ENCODE data around the gene CRACR2B.

CRACR2B gene

DNA sequence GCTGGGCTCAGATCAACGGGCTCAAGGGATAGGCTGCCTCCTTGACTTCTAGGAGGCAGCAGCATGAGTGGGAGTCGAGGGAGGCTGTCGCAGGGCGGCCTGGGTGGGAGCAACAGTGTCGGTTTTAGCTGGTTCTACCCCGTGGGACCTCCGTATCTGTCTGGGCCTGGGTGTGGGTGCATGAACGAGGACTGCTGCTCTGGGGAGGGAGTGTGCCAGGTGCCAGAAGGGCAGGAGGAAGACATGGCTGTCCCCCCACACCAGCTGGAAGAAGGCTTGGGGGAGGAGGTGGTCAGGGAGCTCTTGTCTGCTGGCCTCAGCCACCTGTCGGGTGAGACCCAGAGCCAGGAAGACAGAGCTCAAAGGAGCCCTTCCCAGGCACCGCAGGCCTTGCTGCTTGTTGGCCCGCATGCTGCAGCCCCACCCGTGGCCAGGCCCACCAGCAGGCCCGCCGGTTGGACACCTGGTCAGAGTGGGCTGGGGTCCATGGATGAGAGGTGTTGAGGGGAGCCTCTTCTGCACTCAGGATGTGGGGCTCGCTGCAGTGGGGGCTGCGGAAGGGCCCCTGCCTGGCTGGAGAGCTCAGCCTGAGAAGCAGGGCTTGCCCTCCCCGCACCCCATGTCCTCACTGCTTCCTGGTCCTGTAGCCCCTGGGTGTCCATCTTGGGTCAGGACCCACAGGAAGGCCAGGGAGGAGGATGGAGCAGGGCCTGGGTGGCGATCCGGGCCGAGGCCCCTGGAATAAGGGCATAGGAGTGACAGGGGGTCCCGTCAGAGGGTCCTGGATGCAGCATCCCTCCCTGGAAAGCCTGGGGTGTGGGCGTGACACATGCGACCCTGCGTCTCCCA is 41.3 kb upstream of the CRACR2B start:
- Mint-ChIP-seq H3K4me1 (peaks cover 32% of the 10 kb centered on the region), H3K36me3 (ENCODE audit: low read depth) (peaks cover 5% of the 10 kb centered on the region), H3K4me3 (no peak overlapping the region), H3K27ac (no peak overlapping the region), H3K27me3 (ENCODE audit: low read depth, poor library complexity) (peaks cover 15% of the 10 kb centered on the region), H3K9me3 (no peaks in the 10 kb centered on the region)
- TF ChIP-seq, protein P1, sequence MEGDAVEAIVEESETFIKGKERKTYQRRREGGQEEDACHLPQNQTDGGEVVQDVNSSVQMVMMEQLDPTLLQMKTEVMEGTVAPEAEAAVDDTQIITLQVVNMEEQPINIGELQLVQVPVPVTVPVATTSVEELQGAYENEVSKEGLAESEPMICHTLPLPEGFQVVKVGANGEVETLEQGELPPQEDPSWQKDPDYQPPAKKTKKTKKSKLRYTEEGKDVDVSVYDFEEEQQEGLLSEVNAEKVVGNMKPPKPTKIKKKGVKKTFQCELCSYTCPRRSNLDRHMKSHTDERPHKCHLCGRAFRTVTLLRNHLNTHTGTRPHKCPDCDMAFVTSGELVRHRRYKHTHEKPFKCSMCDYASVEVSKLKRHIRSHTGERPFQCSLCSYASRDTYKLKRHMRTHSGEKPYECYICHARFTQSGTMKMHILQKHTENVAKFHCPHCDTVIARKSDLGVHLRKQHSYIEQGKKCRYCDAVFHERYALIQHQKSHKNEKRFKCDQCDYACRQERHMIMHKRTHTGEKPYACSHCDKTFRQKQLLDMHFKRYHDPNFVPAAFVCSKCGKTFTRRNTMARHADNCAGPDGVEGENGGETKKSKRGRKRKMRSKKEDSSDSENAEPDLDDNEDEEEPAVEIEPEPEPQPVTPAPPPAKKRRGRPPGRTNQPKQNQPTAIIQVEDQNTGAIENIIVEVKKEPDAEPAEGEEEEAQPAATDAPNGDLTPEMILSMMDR (IDR thresholded peaks at IDR 0.05), result no peak
- no peak for DNase-seq

DNA sequence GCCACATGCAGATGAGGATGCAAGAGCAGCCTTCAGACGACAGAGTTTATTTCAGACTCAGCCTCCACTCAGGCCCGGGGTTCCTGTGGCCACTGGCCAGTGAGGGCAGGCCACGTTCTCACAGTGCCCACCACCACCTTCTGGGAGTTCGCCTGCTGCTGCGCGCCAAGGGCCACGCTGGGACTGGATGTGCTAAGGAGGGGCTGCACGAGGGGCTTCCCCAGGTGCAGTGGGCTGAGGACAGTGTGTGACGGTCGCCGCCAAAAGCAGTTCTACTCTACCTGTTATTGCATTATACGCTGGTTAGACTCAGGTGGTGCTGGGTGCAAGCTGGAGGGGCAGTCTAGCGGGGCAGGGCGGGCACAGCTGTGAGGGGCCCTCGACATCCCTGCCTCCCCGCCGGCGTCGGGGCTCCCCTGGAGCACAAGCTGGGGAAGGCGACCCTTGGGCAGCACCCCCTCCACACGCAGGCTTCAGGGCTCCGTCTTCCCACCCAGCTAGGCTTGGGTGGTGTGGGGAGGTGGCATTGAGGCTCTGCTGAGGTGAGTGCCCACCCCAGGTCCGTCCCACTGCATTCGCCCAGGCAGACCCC is 40.5 kb upstream of the CRACR2B start:
- no peak overlapping the region for H3K4me3 Mint-ChIP-seq
- peaks cover 15% of the 10 kb centered on the region for H3K27me3 Mint-ChIP-seq (ENCODE audit: low read depth, poor library complexity)
- peaks cover 29% of the 10 kb centered on the region for H3K4me1 Mint-ChIP-seq
- DNase-seq, result no peak
- H3K27ac Mint-ChIP-seq, result no peak overlapping the region
- H3K9me3 Mint-ChIP-seq, result no peaks in the 10 kb centered on the region
- peaks cover 5% of the 10 kb centered on the region for H3K36me3 Mint-ChIP-seq (ENCODE audit: low read depth)
- TF ChIP-seq, protein P1 (IDR thresholded peaks at IDR 0.05), result no peak

DNA sequence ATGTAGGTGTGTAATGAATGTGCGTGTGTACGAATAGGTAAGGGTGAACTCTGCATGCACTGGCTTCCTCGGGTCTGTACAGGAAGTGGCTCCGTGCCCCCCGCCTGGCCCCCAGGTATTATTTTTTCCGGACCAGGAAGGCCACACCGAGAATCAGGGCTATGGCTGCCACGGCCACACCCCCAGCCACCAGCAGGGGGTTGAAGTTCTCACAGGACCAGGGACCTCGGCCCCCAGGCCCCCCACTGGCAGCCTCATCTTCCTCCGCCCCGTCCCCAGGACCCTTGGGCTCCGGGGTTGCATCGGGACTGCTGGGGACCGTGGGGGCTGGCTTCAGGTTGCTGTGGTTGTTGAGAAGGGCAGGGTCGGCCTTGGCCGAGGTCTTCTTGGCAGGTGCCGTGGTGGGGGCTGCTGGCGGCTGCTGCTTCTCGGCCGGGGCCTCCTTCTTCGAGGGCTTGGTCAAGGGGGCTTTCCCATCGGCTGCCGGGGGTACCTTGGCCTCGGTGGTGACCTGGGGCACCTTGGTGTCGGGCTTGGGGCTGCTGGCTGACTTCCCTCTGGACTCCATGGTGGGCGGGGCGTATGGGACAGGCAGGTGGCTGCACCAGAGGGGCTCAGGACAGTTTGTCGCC is 39.6 kb upstream of the CRACR2B start:
- Mint-ChIP-seq H3K9me3 (no peaks in the 10 kb centered on the region), H3K27ac (no peak overlapping the region), H3K27me3 (ENCODE audit: low read depth, poor library complexity) (peaks cover 11% of the 10 kb centered on the region), H3K4me1 (peaks cover 25% of the 10 kb centered on the region), H3K36me3 (ENCODE audit: low read depth) (peaks cover 5% of the 10 kb centered on the region), H3K4me3 (no peak overlapping the region)
- DNase-seq, result no peak
- TF ChIP-seq, protein P1 (IDR thresholded peaks at IDR 0.05), result no peak

DNA sequence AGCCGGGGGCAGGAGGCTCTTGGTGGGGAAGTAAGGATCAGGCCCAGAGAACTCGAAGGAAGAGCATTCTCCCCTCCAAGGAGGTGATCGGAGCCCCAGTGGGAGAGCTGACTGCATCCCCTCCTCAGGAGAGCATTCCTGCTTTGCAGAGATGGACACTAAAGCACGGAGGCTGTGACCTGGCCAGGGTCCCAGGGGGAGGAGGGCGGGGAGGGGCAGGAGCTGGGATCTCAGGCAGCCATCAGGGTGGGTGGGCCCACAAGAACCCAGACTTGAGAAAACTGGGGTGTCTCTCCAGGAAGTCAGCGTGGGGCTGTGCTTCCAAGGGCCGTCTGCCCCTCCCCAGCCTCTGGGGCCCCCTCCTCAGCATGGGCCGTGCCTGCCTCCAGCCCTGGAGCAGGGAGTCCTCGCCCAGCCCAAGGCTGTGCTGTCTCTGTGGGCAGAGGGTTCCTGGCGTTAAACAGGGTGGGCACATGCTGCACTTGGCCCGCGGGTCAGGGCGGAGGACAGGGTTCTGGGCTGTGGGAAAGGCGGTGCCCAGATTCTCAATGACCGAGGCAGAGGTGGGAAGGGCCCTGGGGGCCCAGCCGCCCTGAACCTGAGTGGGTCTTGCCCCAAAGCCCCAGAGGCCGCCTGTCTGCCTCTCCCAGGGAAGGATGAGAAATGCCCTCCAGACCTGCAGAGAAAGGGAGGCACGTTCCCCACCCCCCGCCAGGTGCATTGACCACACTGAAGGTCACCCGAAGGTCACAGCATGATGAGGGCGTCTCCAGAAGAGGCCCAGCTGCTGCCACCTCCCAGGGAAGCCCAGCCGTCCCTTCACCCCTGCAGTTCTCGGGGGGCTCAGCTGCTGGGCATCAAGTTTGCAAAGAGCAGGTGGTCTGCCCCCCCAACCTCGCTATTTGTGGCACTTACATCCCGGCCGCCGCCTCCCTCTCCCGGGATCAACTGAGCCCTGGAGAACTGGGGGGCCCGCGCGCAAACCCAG is 38.5 kb upstream of the CRACR2B start:
- H3K4me3 Mint-ChIP-seq, result no peak overlapping the region
- H3K27ac Mint-ChIP-seq, result no peak overlapping the region
- no peaks in the 10 kb centered on the region for H3K9me3 Mint-ChIP-seq
- TF ChIP-seq, protein P1 (IDR thresholded peaks at IDR 0.05), result no peak
- peaks cover 3% of the 10 kb centered on the region for H3K27me3 Mint-ChIP-seq (ENCODE audit: low read depth, poor library complexity)
- H3K4me1 Mint-ChIP-seq, result peaks cover 16% of the 10 kb centered on the region
- H3K36me3 Mint-ChIP-seq (ENCODE audit: low read depth), result no peaks in the 10 kb centered on the region
- DNase-seq, result no peak

DNA sequence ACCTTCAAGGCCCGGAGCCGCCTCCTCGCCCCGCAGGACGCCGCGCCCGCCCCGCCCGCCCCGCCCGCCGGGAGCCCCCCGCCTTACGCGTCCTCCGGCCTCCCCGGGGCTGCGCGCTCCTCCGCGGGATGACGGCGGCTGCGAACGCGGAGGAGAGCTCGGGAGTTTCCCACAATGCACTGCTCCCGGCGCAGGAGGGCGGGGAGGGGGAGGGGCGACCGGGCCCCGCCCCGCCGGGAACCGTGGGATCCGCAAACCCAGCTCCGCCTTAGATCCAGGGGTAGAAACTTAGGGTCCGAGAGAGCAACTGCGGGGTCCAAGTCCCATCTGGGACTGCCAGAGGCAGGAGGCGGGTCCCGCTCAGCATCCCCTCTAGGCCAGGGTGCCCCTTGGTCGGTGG is 37.8 kb upstream of the CRACR2B start, which contains the start of gene CEND1:
TSS of gene CEND1 (minus strand) at position 148 of the 400 bp plus-strand sequence. CDS start 1,514 bp downstream, outside the sequence.
- Mint-ChIP-seq H3K36me3 (ENCODE audit: low read depth) (no peaks in the 10 kb centered on the region), H3K4me3 (no peak within 1 kb of the TSS), H3K27ac (no peak within 1 kb of the TSS), H3K4me1 (peaks cover 12% of the 10 kb centered on the region), H3K27me3 (ENCODE audit: low read depth, poor library complexity) (peaks cover 3% of the 10 kb centered on the region), H3K9me3 (no peaks in the 10 kb centered on the region)
- TF ChIP-seq, protein P1 (IDR thresholded peaks at IDR 0.05), result no peak
- DNase-seq, result peak; percentile 65
